H4 (cell line): ENCODE data around the gene KRT73. TPM values are rescaled to one million over a fixed set of nuclear protein-coding genes. Genes with fewer than 3 reads are reported as not detected.

ENCODE experiments used
- DNase-seq: peaks from one replicate; pipeline ENCODE4 v3.0.0-alpha.2; 2015; ENCODE audit warnings: low spot score
- total RNA-seq: library from RNA; depleted of rRNA; stranded (reverse); fragments of >200 nt; shearing (Covaris generic); gene quantifications from 2 replicates; pipeline ENCODE4 v1.2.3, GENCODE V29; 2014

Gene KRT73
- total RNA-seq, 1 experiment from 2014 or later: not detected

DNA sequence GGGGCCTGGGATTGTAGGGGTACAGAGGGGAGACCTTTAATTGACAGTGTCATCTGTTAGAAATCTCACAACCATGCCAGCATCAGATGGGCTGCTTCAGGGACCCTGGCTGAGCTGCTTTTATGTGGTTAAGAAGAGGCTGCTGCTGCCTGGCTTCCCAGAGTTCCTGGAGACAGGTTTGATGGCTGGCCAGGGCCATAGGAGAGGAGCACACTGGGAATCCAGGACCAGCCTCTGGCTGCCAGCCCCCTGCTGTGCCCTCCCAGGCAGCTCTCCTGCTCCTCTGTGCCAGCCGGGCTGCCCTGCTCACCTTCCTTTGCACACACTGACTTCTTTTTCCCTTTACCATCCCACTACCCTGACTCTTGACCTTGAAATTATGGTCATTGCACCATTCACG, 507 bp upstream of the KRT73 start:
- no peak for DNase-seq

DNA sequence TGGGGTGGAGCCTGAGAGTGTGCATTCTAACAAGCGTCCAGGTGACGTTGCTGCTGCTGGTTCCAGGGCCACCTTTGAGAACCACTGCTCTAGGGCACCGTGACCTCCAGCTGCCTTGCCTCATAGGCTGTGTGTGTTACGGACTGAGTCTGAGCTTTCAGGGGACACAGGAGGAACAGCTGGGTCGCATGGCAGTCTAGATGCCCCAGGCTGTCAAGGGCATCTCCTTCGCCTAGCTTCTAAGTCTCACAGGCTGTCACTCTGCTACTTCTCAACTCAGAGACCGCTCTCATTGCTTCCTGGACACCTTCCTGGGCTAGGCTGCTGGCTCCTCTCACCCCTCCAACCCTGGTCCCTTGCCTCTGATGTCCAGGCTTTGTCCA, 965 bp downstream of the KRT73 start:
- no peak for DNase-seq

DNA sequence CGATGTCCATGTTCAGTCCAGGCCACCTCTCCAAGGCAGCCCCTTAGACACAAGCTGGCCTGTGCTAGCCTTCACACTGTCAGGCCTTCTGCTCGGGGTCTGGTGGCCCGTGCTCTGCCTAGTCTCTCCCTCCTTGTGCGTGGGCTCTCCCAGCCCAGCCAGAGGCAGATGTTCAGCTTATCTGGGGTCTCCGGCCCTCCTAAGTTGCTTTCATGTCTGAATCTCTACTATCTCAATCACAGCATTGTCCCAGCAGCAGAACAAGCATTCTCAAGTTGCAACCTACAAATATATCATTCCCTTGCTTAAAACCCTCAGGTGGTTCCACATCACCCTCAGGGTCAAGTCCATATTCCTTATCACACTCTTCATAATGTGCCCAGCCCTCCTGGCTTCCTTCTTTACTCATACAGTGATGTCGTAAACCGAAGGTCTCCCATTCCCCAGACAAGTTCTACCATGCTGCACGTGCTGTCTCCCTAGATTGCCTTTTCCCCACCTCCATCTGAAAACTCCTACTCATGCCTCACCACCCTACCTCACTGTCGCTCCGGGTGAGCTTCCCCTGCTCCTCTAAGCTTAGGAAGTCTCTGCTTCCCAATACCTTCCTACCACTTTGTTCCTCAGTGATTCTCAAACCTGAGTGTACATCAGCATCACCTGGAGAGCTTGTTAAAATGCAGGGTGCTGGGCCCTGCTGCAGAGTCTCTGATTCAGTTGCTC, 1.5 kb downstream of the KRT73 start:
- no peak for DNase-seq

DNA sequence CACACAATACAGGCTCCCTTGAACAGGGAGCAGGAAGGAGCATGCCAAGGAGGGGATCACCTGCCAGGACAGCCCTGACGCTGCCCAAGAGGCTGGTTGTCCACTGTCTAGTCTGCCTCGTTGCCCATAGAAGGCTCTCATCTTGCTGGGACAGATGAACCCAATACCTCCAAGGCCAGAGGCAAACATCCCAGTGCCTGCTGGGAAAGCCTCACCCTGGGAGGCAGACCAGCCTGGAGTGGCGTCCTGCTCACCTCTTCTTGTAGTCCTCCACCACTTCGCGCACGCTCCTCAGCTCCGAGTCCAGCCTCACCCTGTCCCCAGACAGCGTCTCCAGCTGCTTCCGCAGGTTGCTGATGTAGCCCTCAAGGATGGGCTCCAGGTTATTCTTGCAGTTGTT, 2.4 kb downstream of the KRT73 start:
- DNase-seq: no peak

DNA sequence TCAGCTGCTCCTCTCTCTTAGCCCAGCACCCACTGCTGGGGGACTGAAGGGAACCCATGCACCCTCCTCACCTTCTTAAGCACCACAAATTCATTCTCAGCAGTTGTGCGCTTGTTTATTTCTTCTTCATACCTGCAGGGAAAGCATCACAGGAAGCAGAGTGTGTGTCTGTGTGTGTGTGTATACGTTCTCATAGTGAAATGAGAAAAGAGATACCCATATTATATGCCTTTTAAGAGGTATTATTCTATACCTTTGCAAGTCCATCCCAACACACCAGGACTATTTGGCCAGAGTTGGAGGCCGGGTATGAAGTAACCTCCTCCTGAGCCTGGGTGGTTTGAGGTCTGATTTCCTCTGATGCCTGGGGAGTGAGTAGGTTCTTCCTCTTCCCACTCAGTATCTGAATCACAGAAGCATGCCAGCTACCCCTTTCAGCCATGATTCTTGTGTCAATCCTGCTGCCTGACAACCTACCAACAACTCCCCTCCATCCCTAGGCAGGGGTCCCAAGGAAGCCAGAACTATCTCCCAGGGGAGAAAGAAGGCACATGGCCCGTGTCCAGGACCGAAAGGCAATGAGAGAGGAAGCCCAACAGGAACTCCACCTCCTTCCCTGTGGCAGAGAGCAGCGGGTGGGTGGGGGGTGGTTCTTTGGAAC, 3.0 kb downstream of the KRT73 start:
- no peak for DNase-seq

DNA sequence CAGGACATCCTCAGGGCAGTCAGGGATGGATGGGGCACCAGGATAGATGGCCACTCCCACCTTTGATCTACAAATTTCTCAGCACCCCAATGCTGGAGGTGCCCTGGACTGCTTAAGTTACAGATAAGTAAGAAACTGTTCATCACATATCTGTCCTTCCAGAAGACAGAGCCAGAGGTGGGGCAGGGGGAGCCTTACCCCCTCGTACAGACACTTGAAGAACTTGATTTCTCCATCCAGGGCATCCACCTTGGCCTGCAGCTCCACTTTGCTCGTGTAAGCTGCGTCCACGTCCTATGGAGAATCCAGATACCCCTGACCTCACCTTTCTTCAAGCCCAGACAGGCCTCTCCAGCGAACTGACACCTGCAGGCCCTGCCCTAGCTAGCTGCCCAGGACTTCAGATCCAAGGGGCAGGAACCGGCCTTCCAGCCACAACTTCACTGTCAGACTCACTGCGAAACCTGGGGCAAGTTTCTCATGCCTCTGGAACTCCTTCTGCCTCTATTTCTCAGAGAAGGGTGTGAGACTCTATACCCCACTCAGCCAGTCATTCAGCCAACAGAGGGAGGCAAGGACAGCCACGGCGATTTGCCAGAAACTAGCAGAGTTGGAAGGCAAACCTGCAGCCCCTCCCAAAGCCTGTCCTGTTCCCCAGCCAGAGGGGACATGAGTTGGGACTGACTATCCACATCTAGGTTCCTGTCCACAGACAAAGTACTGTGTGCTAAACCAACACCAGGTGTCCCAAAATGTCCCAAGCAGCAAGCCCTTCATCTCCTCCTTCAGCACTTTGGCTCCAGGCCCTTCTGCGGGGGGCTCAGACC, 3.8 kb downstream of the KRT73 start:
- DNase-seq: no peak

DNA sequence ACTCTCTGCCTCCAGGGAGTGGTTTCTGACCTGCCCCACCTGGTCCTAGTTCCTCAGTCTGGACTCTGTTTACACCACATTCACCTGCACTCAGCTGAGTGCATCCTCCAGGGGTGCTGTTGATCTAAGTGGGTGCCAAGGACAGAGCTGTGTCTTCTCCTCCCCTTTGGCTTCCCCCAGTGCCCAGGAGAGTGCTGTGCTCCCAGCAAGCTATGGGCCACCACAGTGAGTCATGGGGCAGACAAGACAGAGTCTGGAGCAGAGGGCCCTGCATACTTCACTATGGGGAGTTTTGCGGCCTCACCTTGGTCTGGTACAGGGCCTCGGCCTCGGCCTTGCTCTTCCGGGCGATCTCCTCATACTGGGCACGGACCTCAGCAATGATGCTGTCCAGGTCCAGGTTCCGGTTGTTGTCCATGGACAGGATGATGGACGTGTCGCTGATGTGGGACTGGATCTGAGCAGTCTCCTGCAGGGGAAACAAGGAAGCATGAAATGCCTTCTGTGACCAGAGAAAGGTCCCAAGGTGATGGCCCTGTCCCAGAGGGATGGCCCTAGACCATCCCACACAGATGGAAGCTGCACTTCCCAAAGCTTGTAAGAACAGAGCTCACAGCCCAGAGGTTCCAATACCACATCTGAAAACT, 4.9 kb downstream of the KRT73 start:
- no peak for DNase-seq

DNA sequence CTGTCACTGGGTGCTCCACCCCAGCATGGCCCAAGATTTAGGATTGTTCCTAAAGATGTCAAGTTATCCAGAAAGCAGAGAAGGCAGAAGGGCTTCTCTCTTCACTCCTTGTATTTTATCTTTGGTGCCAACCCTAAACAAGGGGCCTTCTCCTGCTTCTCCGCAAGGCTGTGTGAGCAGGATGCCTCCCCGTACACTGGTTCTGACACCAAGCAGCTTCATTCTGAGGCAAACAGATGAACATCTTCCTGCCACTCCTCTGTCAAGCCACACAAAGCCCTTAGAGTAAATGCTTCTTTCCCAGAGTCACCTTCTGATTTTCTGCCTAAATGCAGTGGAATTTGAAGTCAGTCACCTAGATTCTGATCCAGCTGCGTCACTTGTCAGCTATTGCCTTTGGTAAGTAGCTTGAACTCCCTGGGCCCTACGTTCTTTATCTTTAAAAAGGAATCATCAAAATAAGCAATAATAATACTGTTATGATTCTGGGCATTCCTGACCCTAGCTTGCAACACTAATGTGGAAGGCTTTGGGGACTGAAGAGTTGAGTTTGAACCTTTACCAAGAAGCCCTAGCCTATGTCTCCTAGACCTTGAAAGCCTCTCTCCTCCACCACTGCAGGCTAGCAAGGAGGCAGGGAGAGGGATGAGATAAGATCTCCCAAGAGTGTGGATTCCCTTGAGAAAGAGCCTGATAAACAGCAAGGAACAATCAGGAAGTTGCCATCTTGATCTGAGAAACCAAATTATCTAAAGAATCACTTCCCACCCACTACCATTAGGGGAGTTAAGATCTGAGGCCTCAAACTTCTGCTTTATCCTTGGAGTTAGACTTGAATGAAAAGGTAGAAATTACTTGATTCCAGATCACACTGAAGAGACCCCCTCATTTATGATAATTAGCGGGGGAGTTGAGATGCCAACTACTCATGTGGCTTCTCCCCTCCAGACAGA, 5.7 kb downstream of the KRT73 start:
- no peak for DNase-seq

DNA sequence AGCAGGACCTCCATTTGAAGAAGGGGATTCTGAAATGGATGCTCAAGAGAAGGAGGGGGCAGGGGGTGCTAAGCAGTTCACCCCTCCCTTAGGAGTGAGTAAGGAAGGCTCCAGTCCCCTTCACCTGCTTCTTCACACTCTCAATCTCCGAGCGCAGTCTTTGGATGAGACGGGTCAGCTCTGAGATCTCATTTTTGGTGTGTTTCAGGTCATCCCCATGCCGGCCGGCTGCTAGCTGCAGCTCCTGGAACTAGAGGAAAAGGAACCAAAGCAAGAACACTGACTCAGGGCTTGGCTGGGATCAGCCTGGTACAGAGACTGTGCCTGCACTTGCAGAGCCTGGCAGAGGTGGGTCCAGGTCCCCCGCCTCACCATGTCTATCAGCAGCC, 7.3 kb downstream of the KRT73 start:
- no peak for DNase-seq

DNA sequence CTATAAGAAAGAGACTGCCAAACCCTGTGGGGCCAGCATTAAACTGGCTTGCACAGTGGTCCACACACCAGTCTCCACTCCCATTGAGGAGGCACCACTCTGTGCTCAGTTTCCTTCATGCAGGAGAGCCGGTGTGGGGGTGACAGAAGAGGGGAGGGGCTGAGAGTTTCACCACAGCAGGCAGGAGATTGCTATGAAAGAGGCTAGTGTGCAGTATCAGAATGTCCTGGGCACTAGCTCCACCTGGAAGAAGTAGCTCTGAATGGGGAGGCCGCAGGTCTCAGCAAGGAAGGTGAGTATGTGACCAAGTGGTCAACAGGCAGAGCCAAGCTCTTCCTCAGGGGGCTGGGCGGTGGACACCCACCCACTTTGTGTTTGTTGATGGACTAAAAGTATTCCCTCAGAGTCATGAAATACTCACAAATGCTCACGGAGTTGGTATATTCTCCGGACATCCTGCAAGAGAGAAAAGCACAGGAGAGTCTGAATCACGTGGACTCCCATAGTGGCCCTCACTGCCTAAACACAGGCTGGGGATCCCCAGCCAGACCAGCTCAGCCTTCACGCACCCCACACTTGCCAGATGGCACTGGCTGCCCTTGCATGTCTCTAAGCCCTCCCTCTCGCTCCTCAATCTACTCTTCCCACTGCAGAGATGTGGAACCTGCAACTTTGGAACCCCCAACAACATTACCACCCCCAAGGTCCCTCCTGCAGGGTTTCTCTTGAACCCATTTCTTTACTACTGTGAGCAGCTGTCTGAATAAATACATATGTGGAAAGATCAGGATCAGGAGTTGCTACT, 9.3 kb downstream of the KRT73 start:
- no peak for DNase-seq

DNA sequence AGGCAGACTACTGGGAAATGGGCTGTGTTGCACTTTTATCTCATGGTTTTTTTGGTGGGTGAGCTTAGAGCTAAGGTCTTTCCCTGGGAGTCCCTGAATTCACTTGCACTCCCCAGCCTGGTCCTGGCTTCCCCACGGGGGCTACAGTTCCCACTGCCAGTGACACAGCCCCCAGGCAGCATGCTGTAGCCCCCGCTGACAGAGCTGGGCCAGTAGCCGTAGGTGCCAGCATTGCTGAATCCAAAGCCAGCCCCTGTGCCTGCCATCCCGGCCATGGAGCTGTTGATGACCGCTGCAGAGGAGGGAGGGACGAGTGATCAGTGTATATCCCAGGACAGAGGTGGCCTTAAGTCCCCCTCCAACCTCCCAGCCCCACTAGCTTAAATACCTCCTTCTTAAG, 10.2 kb downstream of the KRT73 start:
- no peak for DNase-seq

DNA sequence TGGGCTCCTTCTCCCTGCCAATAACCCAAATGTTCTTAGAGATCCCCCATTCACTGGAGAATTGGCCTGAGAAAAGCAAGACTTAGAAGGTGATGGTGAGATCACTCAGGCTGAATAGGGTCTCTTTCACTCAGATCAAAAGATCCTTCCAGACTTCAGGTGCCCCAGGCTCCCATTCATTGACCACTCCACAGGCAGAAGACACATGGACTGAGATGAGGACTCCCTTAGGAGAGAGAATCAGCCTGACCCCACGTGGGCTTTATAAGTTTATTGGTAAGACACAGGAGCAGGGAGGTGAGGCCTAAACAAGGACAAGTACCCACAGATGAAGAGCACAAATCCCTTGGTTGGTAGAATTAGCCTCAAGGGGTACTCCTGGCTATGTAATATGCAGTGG, 11.0 kb downstream of the KRT73 start:
- DNase-seq: no peak

DNA sequence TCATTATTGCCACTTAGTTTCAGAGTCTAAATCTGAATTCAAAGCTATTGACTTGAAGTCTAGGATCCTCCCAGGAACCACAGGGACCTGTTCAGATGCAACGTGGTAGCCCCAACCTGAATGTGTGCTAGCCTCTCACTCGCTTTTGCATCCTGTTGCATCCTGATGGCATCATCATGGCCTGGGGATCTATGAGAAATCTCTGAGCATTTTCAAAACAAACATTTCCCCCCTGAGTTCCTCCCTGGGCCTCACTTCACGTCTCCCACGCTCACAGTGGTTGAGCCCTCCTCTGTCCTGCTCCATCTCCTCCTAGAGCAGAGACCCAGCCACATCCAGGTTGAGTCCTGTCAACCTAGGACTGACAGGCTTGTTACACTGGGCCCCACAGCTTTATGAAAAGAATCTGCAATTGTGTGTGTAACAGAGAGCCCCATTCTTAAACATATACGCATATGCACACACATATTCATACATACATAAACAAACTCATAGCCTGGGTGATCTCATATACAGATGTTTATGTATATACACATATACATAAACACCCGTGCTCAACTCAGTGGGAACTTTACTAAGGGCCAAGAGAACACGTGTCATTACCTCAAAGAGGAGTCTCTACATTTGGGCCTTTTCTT, 11.7 kb downstream of the KRT73 start:
- DNase-seq: no peak

DNA sequence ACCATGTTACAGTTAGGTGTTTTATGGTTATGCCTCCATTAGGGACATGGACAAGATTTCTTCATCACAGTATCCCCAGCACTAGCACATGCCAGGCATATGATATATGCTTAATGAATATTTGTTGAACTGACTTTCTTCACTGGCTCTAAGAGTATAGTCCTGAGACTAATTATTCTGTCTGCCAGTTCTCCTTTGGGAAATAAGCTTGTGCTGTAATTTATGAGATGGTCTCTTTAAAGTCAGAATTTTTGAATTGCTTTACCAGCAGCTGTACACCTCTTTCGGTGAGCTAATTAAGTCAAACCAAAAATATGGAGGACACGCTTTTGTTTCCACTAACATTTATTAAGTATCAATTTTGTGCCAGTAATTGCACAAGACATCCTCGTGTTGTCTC, 12.3 kb downstream of the KRT73 start:
- no peak for DNase-seq

DNA sequence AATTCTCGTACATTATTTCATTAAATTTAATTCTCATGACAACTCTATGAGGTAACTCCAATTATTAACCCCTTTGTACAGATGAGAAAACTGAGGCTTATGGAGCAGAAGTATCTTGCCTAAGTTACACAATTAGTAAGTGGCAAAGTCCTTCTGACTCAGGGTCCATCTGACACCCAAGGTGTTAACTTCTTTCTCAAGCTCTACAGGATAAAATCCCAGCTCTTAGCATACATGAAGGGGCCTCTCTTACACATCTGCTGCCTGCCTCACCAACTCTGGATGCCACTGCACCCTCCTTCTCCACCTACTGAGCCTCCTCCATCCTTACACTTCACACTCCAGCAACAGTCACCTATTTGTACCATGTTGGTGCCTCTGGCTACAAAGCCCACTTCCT, 12.8 kb downstream of the KRT73 start:
- no peak for DNase-seq

DNA sequence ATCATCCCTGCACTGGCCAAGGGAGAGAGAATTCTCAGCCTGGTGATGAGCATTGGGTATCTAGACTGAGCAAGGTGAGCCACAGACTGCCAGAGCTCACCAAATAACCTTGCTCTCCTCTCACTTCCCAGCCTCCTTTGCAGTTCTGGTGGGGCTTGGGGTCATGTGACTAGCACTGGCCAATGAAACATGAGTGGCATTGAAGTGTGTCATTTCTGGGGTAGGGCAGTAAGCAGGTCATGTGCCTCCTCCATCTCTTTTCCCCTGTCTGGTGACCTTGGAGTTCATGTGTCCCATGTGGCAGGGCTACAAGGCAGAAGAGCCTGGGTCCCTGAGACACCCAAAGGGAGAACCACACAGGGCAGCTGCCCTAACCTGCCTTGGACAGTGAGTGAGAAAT, 13.5 kb downstream of the KRT73 start:
- no peak for DNase-seq

DNA sequence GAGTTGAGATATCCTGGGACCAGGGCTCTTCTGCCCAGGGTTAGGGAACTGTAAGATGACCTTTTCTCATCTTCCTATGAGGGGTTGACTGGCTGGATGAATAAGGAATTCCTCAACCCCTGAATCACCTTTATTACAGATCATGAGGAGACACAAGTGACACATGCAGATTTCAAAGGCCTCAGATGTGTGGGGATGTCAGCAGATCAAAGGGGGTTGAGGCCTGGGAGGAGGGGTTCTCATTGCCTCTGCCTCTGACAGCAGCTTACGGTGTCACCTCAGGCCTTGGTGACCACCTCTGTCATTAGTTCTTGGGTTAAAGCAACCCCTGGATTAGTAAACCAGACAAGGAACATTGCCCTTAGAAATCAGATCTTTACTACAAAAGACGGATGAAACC, 15.0 kb downstream of the KRT73 start:
- DNase-seq: no peak

DNA sequence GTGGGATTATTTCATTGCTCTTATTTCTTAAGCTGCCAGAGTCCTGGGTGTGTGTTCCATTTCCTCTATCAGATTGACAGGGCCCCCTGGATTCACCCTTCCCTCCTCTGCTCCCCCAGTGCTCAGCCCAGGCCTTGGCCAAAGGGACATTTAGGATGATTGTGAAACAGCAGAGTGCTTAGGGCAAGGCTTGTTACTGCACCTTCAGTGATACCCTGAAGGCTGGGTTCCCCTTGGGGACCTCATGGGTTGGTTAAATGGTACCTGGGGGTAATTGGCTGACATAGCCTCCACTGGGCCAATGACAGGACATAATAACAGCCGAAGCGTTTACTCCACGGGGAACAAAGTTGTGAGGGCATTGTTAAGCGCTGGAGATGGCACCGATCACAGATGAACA, 15.8 kb downstream of the KRT73 start:
- DNase-seq: no peak

DNA sequence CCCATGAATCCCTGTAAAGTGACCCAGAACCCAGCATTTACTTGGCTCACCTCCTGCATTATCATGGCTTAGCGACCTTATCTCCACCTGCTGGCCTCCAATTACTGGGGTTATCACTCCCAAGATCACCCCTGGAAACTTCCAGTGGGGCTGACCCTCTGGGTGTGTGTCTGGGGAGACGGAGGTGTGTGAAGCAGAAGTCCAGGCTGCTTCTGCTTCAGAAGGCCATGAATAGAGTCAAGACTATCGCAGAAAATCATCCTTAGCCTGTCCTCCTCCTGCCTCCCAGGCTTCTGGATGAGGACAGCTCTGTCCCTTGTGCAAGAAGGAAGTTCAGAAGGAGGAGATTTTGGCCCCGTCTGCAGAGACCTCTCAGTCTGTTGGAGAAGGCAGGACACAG, 16.7 kb downstream of the KRT73 start:
- no peak for DNase-seq

DNA sequence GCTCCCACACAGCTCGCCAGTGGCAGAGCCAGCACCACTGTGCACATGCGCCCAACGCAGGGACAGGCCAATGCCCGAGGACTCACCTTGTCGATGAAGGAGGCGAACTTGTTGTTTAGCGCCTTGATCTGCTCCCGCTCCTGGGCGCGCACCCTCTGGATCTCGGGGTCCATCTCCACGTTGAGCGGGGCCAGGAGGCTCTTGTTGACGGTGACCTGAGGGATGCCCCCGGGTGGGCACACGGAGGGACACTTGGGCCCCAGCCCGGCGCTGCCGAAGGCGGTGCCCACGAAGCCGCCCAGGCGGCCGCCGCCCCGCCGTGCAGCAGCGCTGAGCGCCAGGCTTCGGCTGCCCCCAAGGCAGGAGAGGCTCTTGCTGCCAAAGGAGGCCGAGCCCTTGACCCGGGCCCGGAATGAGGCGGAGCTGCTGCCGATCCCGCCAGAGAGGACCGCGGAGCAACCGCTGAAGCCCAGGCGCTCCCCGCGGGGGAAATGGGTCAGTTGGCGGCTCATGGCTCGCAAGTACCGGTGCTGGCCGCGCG, 17.3 kb downstream of the KRT73 start, which contains the start of gene KRT72:
TSS of gene KRT72 (minus strand) at position 523 of the 541 bp plus-strand sequence. CDS start at position 512, 11 bp downstream.
- no peak for DNase-seq
